Mesendoderm (in vitro differentiated cells): Measurements from ENCODE around the gene ADORA1.
A peak's percentile ranks its signal among the peaks of the same experiment; 100 is the strongest.

ENCODE experiments used
- DNase-seq: peaks from one replicate; pipeline ENCODE4 v3.0.0; 2013
- H2AK5ac ChIP-seq: 2 replicates; pipeline ENCODE4 v1.6.1; 2013; ENCODE audit warnings: low read length, inconsistent platforms
- H2BK120ac ChIP-seq: 2 replicates; pipeline ENCODE4 v1.6.1; 2013; ENCODE audit warnings: low read depth, mild to moderate bottlenecking, low read length, moderate library complexity, mixed read lengths
- H2BK15ac ChIP-seq: replicated peaks from 2 replicates; pipeline ENCODE4 v1.6.1; 2013; ENCODE audit warnings: low read depth, mild to moderate bottlenecking, moderate library complexity
- H2BK5ac ChIP-seq: 2 replicates; pipeline ENCODE4 v1.6.1; 2013; ENCODE audit warnings: low read length, inconsistent platforms
- H3K18ac ChIP-seq: 2 replicates; pipeline ENCODE4 v1.6.1; 2013; ENCODE audit warnings: mild to moderate bottlenecking, low read length, mixed read lengths
- H3K23ac ChIP-seq: one replicate; pipeline ENCODE4 v1.6.1; 2013; ENCODE audit warnings: low read length
- H3K27ac ChIP-seq: 2 replicates; pipeline ENCODE4 v1.5.1; 2013; ENCODE audit warnings: low read depth, mild to moderate bottlenecking, inconsistent platforms, low read length, moderate library complexity
- H3K27me3 ChIP-seq: 2 replicates; pipeline ENCODE4 v1.6.1; 2013; ENCODE audit warnings: low read length, control low read depth, mild to moderate bottlenecking, inconsistent platforms; ENCODE audit not compliant: insufficient read depth, poor library complexity
- H3K36me3 ChIP-seq: 2 replicates; pipeline ENCODE4 v1.6.1; 2013; ENCODE audit warnings: low read length, inconsistent platforms; ENCODE audit not compliant: control insufficient read depth, insufficient read depth
- H3K4ac ChIP-seq: one replicate; pipeline ENCODE4 v1.6.1; 2013; ENCODE audit warnings: low read depth, mild to moderate bottlenecking, low read length, moderate library complexity
- H3K4me1 ChIP-seq: 2 replicates; pipeline ENCODE4 v1.6.1; 2013; ENCODE audit warnings: low read depth, low read length, inconsistent platforms; ENCODE audit not compliant: control insufficient read depth
- H3K4me2 ChIP-seq: 2 replicates; pipeline ENCODE4 v1.6.1; 2013; ENCODE audit warnings: low read length
- H3K4me3 ChIP-seq: 2 replicates; pipeline ENCODE4 v1.5.1; 2013; ENCODE audit warnings: mild to moderate bottlenecking, low read length
- H3K56ac ChIP-seq: one replicate; pipeline ENCODE4 v1.6.1; 2013; ENCODE audit warnings: low read length
- H3K79me1 ChIP-seq: 2 replicates; pipeline ENCODE4 v1.6.1; 2013; ENCODE audit warnings: low read length, inconsistent platforms
- H3K79me2 ChIP-seq: 2 replicates; pipeline ENCODE4 v1.6.1; 2013; ENCODE audit warnings: mild to moderate bottlenecking, low read length; ENCODE audit not compliant: control insufficient read depth, insufficient read depth
- H3K9ac ChIP-seq: 2 replicates; pipeline ENCODE4 v1.6.1; 2013; ENCODE audit warnings: low read length, inconsistent platforms
- H4K5ac ChIP-seq: one replicate; pipeline ENCODE4 v1.6.1; 2013; ENCODE audit warnings: low read length
- H4K8ac ChIP-seq: one replicate; pipeline ENCODE4 v1.6.1; 2013; ENCODE audit warnings: low read depth, mild to moderate bottlenecking, control low read depth, low read length, moderate library complexity
- WGBS: extraction: QIAGEN DNeasy Blood & Tissue Kit; methylation state at CpG from one replicate; pipeline ENCODE4 v1.1.7; 2013; ENCODE audit warnings: low lambda C conversion rate, missing lambda C conversion rate; ENCODE audit not compliant: insufficient coverage; ENCODE audit errors: extremely low coverage; 5-methylcytosine and 5-hydroxymethylcytosine counted together

The ADORA1 gene

GRCh38 chr1:203124011-203124410 is 3.5 kb upstream of the ADORA1 start:
- Histone ChIP-seq H3K27ac (no peak overlapping the region), H4K8ac (no peak overlapping the region), H3K23ac (no peak overlapping the region), H2BK15ac (no peak overlapping the region), H2BK5ac (no peak overlapping the region), H2BK120ac (no peak overlapping the region), H3K4ac (no peak overlapping the region), H2AK5ac (no peak overlapping the region), H3K4me2 (no peak overlapping the region), H3K79me1 (no peaks in the 10 kb centered on the region), H3K9ac (no peak overlapping the region), H3K27me3 (no peaks in the 10 kb centered on the region), H3K56ac (peak overlapping the region; percentile 62), H4K5ac (no peak overlapping the region), H3K79me2 (peaks cover 2% of the 10 kb centered on the region), H3K4me3 (no peak overlapping the region), H3K36me3 (no peaks in the 10 kb centered on the region), H3K4me1 (peaks cover 16% of the 10 kb centered on the region), H3K18ac (no peak overlapping the region)
- no CpG with 5 or more reads among the region's 5 CpGs for WGBS
- no peak for DNase-seq

DNA sequence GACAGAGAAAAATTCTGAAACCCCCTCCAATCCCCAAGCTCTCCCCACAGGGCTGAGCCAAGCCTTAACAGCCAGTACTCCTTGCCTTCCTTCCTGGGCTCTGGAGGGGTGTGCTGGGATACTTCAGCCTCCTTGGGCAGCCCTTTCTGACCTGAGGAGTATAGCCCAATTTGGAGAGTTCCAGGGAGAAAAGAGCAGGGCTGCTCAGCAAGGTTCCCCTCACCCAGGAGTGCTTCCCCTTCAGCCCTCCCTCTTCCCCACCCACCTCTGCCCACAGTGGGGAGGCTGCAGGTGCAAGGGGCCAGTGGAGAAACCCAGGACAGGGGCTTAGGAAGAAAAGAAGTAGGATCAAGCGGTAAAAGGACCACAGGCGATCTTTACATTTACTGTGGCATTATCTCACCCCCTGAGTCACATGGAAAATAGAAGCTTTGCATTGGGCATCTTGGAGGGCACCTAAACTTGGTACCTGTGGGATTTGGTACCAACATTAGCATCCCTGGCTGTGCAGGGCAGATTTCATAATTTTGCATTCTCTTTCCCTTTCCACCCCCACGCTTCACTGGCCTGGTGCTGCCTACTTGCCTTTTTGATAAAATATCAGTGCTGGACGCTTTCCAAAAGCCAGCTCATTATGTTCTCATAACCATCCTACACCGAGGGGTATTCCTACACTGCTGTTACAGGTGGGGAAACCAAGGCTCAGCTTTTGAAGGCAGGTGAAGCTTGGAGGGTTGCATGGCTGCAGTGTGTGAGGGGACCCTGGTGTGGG is 2.8 kb upstream of the ADORA1 start:
- no CpG with 5 or more reads among the region's 5 CpGs for WGBS
- no peak overlapping the region for H2BK5ac ChIP-seq
- no peak overlapping the region for H4K5ac ChIP-seq
- no peak overlapping the region for H4K8ac ChIP-seq
- H2BK15ac ChIP-seq: no peak overlapping the region
- H3K79me2 ChIP-seq: peaks cover 2% of the 10 kb centered on the region
- peaks cover 16% of the 10 kb centered on the region for H3K4me1 ChIP-seq
- H3K4ac ChIP-seq: no peak overlapping the region
- no peak overlapping the region for H3K18ac ChIP-seq
- H3K4me3 ChIP-seq: no peak overlapping the region
- no peaks in the 10 kb centered on the region for H3K79me1 ChIP-seq
- H3K23ac ChIP-seq: no peak overlapping the region
- H3K4me2 ChIP-seq: no peak overlapping the region
- H3K36me3 ChIP-seq: no peaks in the 10 kb centered on the region
- H3K27ac ChIP-seq: no peak overlapping the region
- H2BK120ac ChIP-seq: no peak overlapping the region
- H3K56ac ChIP-seq: no peak overlapping the region
- DNase-seq: no peak
- H2AK5ac ChIP-seq: no peak overlapping the region
- no peaks in the 10 kb centered on the region for H3K27me3 ChIP-seq
- H3K9ac ChIP-seq: no peak overlapping the region

GRCh38 chr1:203126151-203126865 is 1.2 kb upstream of the ADORA1 start:
- H3K27me3 ChIP-seq: no peaks in the 10 kb centered on the region
- peak overlapping the region; percentile 69 for H2BK120ac ChIP-seq
- H2BK5ac ChIP-seq: no peak overlapping the region
- DNase-seq: peak; percentile 86
- peaks cover 2% of the 10 kb centered on the region for H3K79me2 ChIP-seq
- no peaks in the 10 kb centered on the region for H3K36me3 ChIP-seq
- no peak overlapping the region for H3K4me2 ChIP-seq
- no peak overlapping the region for H3K4me3 ChIP-seq
- H4K8ac ChIP-seq: no peak overlapping the region
- H3K79me1 ChIP-seq: no peaks in the 10 kb centered on the region
- H2BK15ac ChIP-seq: no peak overlapping the region
- WGBS: no CpG with 5 or more reads among the region's 8 CpGs
- H3K27ac ChIP-seq: peak overlapping the region; percentile 69
- H4K5ac ChIP-seq: no peak overlapping the region
- peak overlapping the region; percentile 3 for H2AK5ac ChIP-seq
- peak overlapping the region; percentile 8 for H3K9ac ChIP-seq
- no peak overlapping the region for H3K23ac ChIP-seq
- peaks cover 16% of the 10 kb centered on the region for H3K4me1 ChIP-seq
- peak overlapping the region; percentile 70 for H3K4ac ChIP-seq
- peak overlapping the region; percentile 68 for H3K56ac ChIP-seq
- H3K18ac ChIP-seq: peak overlapping the region; percentile 11

- Histone ChIP-seq H3K23ac (no peak overlapping the region), H3K4ac (peak overlapping the region; percentile 70), H3K4me2 (peak overlapping the region; percentile 11), H3K18ac (peak overlapping the region; percentile 62), H2AK5ac (peak overlapping the region; percentile 3), H3K56ac (peak overlapping the region; percentile 68), H3K27ac (peak overlapping the region; percentile 69), H3K4me1 (peaks cover 16% of the 10 kb centered on the region), H3K27me3 (no peaks in the 10 kb centered on the region), H3K79me2 (peaks cover 2% of the 10 kb centered on the region), H2BK120ac (peak overlapping the region; percentile 69), H4K8ac (no peak overlapping the region), H2BK5ac (peak overlapping the region; percentile 42), H2BK15ac (no peak overlapping the region), H3K36me3 (no peaks in the 10 kb centered on the region), H3K4me3 (no peak overlapping the region), H4K5ac (no peak overlapping the region), H3K9ac (peak overlapping the region; percentile 8), H3K79me1 (no peaks in the 10 kb centered on the region)
- WGBS: no CpG with 5 or more reads among the region's 12 CpGs
- DNase-seq: no peak
Measured at GRCh38 chr1:203126866-203127665, 460 bp upstream of the ADORA1 start.

DNA sequence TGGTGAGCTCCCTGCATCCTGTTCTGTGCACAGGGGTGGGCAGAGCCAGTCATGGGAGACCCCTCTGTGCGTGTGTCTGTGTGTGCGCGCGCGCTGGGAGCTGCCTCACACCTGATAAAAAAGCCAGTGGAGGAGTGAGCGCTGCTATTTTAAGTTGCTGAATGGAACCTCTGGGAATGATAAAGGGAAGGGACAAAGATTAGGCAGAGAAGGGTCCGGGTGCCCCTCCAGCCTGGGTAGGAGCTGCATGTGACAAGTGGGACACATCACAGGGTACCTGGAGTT is 847 bp downstream of the ADORA1 start:
- Histone ChIP-seq H4K5ac (no peak overlapping the region), H3K4me3 (peak overlapping the region; percentile 28), H3K4ac (no peak overlapping the region), H3K36me3 (no peaks in the 10 kb centered on the region), H3K56ac (peak overlapping the region; percentile 87), H2BK120ac (no peak overlapping the region), H3K9ac (peak overlapping the region; percentile 54), H3K27ac (peak overlapping the region; percentile 78), H3K79me1 (no peaks in the 10 kb centered on the region), H2AK5ac (peak overlapping the region; percentile 61), H3K23ac (peak overlapping the region; percentile 90), H3K18ac (peak overlapping the region; percentile 57), H4K8ac (no peak overlapping the region), H3K79me2 (peaks cover 2% of the 10 kb centered on the region), H2BK5ac (no peak overlapping the region), H3K4me2 (peak overlapping the region; percentile 76), H3K4me1 (peaks cover 16% of the 10 kb centered on the region), H3K27me3 (no peaks in the 10 kb centered on the region), H2BK15ac (no peak overlapping the region)
- no peak for DNase-seq
- WGBS: no CpG with 5 or more reads among the region's 7 CpGs
